Gastroesophageal sphincter (tissue), 4 donors: ENCODE measurements around the gene CD34. TPM values are rescaled to one million over a fixed set of nuclear protein-coding genes. Genes with fewer than 3 reads are reported as not detected.

Experiments
- ATAC-seq: fragments of 150-250 bp; one replicate; pipeline ENCODE4 v1.9.1; 2016; ENCODE audit warnings: mild to moderate bottlenecking, moderate library complexity
- H3K27ac ChIP-seq, 4 donors: fragments of 200-600 bp; sonication (generic) in 3 of 4; 1 replicate in 3 of 4; 2 replicates in 1 of 4; pipeline ENCODE4 v1.5.1; 2016 to 2019
- H3K27me3 ChIP-seq: fragments of 200-600 bp; sonication (generic); one replicate; pipeline ENCODE4 v1.5.1; 2019
- H3K36me3 ChIP-seq, 2 donors: fragments of 200-600 bp; sonication (generic); one replicate each; pipeline ENCODE4 v1.5.1; 2019; ENCODE audit warnings: control low read depth in 1 of 2
- H3K4me1 ChIP-seq, 3 donors: fragments of 200-600 bp; sonication (generic); 1 replicate in 2 of 3; 2 replicates in 1 of 3; pipeline ENCODE4 v1.5.1; 2016 to 2019; ENCODE audit warnings: control low read depth in 2 of 3
- H3K4me3 ChIP-seq, 2 donors: fragments of 200-600 bp; sonication (generic); one replicate each; pipeline ENCODE4 v1.5.1; 2019; ENCODE audit warnings: mild to moderate bottlenecking in 1 of 2, moderate library complexity in 1 of 2
- H3K9me3 ChIP-seq, 3 donors: fragments of 200-600 bp; sonication (generic); one replicate each; pipeline ENCODE4 v1.5.1; 2017 to 2019; ENCODE audit warnings: control low read depth in 2 of 3
- EP300 ChIP-seq: sonication (generic); formaldehyde crosslinking; IDR thresholded peaks from one replicate; pipeline ENCODE4 v1.6.1; 2017; ENCODE audit warnings: antibody characterized with exemption, mild to moderate bottlenecking
- POLR2A ChIP-seq, 2 donors: fragments of 450-650 bp; IDR thresholded peaks; one replicate each; pipeline ENCODE4 v1.6.1; 2017; ENCODE audit warnings: antibody characterized with exemption in 2 of 2, mild to moderate bottlenecking in 2 of 2, moderate library complexity in 1 of 2
- POLR2AphosphoS5 ChIP-seq: sonication (generic); formaldehyde crosslinking; IDR thresholded peaks from one replicate; pipeline ENCODE4 v1.6.1; 2017; ENCODE audit warnings: antibody characterized with exemption
- WGBS, 2 donors: methylation state at CpG; one replicate each; pipeline ENCODE4 v1.1.5; 2018; ENCODE audit warnings: low coverage in 1 of 2; 5-methylcytosine and 5-hydroxymethylcytosine counted together
- total RNA-seq, 4 donors: library from RNA; depleted of rRNA; stranded (reverse); fragments of >200 nt; gene quantifications; one replicate each; pipeline ENCODE4 v1.1.0, GENCODE V29; 2016
- TF ChIP-seq, protein P1 (sequence below), 4 experiments: fragments of 200-600 bp in 2 of 4; fragments of 450-650 bp in 2 of 4; sonication (generic) in 1 of 4; IDR thresholded peaks; one replicate each; pipeline ENCODE4 v1.5.1; 2017 to 2019; ENCODE audit warnings: antibody characterized with exemption in 4 of 4, mild to moderate bottlenecking in 2 of 4, moderate library complexity in 2 of 4

Gene CD34
- total RNA-seq, 4 donors from 2014 or later, result 38.9 to 114 (median 62.1) TPM

DNA sequence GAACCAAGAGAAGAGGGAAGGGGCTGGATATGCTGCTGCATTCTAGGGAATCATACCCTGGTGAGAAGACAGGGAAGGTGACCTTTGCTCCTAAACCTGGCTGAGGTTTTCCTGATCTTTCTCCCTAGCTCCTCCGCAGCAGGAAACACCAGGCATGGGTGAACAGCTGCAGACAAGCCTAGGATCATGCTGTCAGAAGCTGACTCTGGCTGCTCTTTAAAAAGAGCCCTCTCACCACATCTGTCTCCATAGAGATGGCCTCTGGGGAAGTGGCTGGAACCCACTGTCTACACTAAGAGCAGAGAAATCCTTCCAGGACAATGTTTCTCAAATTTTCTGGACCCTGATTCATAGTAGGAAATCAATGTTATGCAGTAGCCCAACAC, 57.6 kb downstream of the CD34 start:
- peak; percentile 54 for ATAC-seq
- TF ChIP-seq POLR2A (IDR thresholded peaks at IDR 0.05) (no peak), EP300 (no peak), POLR2AphosphoS5 (no peak)
- TF ChIP-seq, protein P1, sequence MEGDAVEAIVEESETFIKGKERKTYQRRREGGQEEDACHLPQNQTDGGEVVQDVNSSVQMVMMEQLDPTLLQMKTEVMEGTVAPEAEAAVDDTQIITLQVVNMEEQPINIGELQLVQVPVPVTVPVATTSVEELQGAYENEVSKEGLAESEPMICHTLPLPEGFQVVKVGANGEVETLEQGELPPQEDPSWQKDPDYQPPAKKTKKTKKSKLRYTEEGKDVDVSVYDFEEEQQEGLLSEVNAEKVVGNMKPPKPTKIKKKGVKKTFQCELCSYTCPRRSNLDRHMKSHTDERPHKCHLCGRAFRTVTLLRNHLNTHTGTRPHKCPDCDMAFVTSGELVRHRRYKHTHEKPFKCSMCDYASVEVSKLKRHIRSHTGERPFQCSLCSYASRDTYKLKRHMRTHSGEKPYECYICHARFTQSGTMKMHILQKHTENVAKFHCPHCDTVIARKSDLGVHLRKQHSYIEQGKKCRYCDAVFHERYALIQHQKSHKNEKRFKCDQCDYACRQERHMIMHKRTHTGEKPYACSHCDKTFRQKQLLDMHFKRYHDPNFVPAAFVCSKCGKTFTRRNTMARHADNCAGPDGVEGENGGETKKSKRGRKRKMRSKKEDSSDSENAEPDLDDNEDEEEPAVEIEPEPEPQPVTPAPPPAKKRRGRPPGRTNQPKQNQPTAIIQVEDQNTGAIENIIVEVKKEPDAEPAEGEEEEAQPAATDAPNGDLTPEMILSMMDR (IDR thresholded peaks at IDR 0.05), result no peak
- no peaks in the 10 kb centered on the region for H3K9me3 ChIP-seq
- H3K27me3 ChIP-seq, result no peaks in the 10 kb centered on the region
- WGBS, 2 donors, result 17% methylated on average over 1 of the region's 1 CpG; no CpG with 5 or more reads in 1 of the 2 donors
- no peak overlapping the region for H3K4me3 ChIP-seq
- peaks cover 0 to 11% of the 10 kb centered on the region in 2 donors for H3K36me3 ChIP-seq
- peaks cover 13 to 100% (median 40%) of the 10 kb centered on the region in 3 donors for H3K4me1 ChIP-seq
- peak overlapping the region in 3 of 4 donors; percentile 25 to 54 (median 33) for H3K27ac ChIP-seq

DNA sequence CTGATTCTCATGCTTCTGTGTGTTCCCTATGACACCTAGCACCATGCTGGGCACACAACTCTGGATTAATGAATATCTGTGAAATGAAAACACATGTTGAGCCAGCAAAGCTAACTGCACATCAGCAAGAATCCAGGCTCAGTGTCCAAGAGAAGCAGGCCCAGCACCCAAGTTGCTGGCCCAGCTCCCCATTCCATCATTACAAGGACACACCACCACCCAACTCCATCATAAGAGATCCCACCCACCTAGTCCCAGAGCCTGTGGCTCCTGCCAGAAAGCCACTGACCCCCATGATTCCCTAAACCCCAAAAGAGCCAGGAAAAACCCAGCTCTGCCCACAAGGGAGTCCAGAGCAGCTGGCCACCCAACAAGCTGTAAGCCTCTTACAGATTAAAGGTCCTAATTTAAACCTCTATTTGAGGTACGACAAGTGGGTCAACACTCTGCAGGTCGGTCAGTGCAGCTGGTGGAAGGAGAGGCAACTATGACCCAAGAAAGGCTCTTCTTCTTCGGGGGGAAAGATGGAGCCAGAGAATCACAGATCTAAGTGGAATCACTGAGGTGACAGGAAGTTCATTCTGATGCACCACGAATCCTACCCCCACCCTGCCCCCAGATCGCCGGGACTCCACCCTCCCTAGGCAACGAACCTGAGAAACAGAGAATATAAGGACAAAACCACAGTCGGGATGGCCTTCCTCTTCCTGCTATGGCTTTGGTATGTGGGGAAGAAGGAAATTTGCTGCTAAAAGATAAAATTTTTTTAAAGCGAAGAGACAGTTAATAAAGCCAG, 58.2 kb downstream of the CD34 start:
- H3K27ac ChIP-seq, result peak overlapping the region in 3 of 4 donors; percentile 25 to 54 (median 33)

DNA sequence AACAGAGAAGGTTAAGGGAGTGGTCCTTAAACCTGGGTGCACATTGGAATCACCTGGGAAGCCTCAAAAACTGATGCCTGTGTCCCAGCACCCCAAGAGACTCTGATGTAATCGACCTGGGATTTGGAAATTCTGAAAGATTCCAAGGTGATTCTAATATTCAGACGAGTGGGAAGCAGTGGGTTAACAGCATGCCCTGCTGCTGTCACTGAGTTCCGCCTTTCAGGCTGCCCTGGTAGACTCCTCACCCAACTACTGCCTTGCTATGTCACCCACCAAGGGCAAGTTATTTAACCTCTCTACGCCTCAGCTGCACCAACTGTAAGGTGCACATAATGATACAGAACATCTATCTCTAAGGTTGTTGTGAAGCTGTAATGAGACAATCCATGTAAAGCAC, 59.2 kb downstream of the CD34 start:
- no peak for TF ChIP-seq POLR2A (IDR thresholded peaks at IDR 0.05)
- TF ChIP-seq, protein P1 (IDR thresholded peaks at IDR 0.05), result no peak
- 76 to 88% methylated on average over 4 of the region's 4 CpGs for WGBS, 2 donors
- no peaks in the 10 kb centered on the region for H3K9me3 ChIP-seq
- no peak overlapping the region for H3K4me3 ChIP-seq
- peaks cover 0 to 16% of the 10 kb centered on the region in 2 donors for H3K36me3 ChIP-seq
- H3K27me3 ChIP-seq, result no peaks in the 10 kb centered on the region
- H3K4me1 ChIP-seq, result peaks cover 13 to 99% (median 36%) of the 10 kb centered on the region in 3 donors
- no peak for ATAC-seq
- H3K27ac ChIP-seq, result peak overlapping the region in 3 of 4 donors; percentile 14 to 56 (median 54)

More for the DNA sequence above, 58.2 kb downstream of the CD34 start:
- ATAC-seq, result no peak
- Histone ChIP-seq H3K36me3 (peaks cover 0 to 11% of the 10 kb centered on the region in 2 donors), H3K27me3 (no peaks in the 10 kb centered on the region), H3K9me3 (no peaks in the 10 kb centered on the region), H3K4me3 (no peak overlapping the region), H3K4me1 (peaks cover 13 to 100% (median 40%) of the 10 kb centered on the region in 3 donors)
- WGBS, 2 donors, result 80% methylated on average over 1 of the region's 9 CpGs; no CpG with 5 or more reads in 1 of the 2 donors
- TF ChIP-seq POLR2A (IDR thresholded peaks at IDR 0.05) (no peak), EP300 (no peak), POLR2AphosphoS5 (no peak)
- TF ChIP-seq, protein P1 (IDR thresholded peaks at IDR 0.05), result no peak

DNA sequence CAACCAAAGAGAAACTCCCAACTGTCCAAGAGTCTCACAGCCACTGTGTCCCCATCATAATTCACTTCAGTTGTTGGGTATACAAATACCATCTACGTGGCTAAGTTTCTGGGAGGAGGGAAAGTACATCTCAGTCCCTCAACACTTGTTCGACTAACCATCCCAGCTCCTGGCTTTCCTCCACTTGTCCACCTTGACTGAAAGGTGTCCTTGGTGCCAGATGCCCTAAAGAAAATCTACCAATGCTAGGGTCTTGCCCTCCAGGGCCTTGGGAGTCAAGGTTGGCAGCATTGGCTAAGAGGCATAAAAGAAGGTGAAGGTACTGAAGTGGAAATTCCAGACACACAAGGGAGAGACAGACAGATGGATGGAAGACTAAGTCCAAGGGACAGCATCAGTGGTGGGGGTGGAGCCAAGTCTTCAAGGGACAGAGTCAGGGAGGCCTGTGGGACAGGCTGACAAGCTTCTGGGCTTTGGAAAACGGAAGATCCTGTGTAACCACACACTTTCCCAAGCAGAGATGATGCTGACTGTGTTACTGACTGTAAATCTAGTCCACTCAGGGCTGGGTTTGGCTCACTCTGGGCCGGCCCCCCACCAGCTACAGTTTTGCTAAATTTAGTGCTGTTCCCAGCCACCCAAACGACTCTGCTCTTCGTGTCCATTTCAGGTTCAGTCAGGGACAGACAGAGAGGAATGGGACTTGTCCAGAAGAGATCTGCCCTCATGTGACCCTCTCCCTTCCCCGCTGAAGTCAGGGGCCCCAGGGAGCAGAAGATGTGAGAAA, 60.1 kb downstream of the CD34 start:
- 48 to 67% methylated on average over 3 to 5 of the region's 7 CpGs for WGBS, 2 donors
- no peak for TF ChIP-seq POLR2A (IDR thresholded peaks at IDR 0.05)
- TF ChIP-seq, protein P1 (IDR thresholded peaks at IDR 0.05), result no peak
- TF ChIP-seq POLR2AphosphoS5, result no peak
- TF ChIP-seq EP300, result no peak
- Histone ChIP-seq H3K27ac (peak overlapping the region in 3 of 4 donors; percentile 14 to 56 (median 54)), H3K9me3 (no peaks in the 10 kb centered on the region), H3K4me1 (peaks cover 13 to 97% (median 30%) of the 10 kb centered on the region in 3 donors), H3K27me3 (no peaks in the 10 kb centered on the region), H3K36me3 (peaks cover 0 to 12% of the 10 kb centered on the region in 2 donors), H3K4me3 (no peak overlapping the region)
- ATAC-seq, result no peak
